ENCODE results near the gene SNF8.
A peak's percentile ranks its signal among the peaks of the same experiment; 100 is the strongest.

Gene SNF8

GRCh38 chr17:48907713-48908046 is 37.0 kb downstream of the SNF8 start:
- Histone ChIP-seq H3K27me3 (ENCODE audit: control insufficient read depth in 1 of 2, insufficient read depth in 2 of 2, low read length in 2 of 2) (no peaks in the 10 kb centered on the region), H3K4me1 (ENCODE audit: insufficient read depth, low read length) (peaks cover 34% of the 10 kb centered on the region), H3K9me3 (ENCODE audit: low read length) (no peaks in the 10 kb centered on the region), H3K4me3 (ENCODE audit: low read depth in 1 of 2, low read length in 2 of 2) (peak overlapping the region; percentile 82 to 83), H3K9ac (ENCODE audit: low read length) (peak overlapping the region; percentile 56), H3K36me3 (ENCODE audit: insufficient read depth, low read length) (peaks cover 22% of the 10 kb centered on the region), H3K27ac (ENCODE audit: low read depth, low read length) (peak overlapping the region; percentile 95)

- H3K9me3 ChIP-seq (ENCODE audit: low read length), result no peaks in the 10 kb centered on the region
- H3K36me3 ChIP-seq (ENCODE audit: insufficient read depth, low read length), result peaks cover 13% of the 10 kb centered on the region
- H3K27me3 ChIP-seq (ENCODE audit: control insufficient read depth in 1 of 2, insufficient read depth in 2 of 2, low read length in 2 of 2), result no peaks in the 10 kb centered on the region
- H3K9ac ChIP-seq (ENCODE audit: low read length), result no peak overlapping the region
- H3K4me3 ChIP-seq (ENCODE audit: low read depth in 1 of 2, low read length in 2 of 2), result no peak overlapping the region
- peaks cover 26% of the 10 kb centered on the region for H3K4me1 ChIP-seq (ENCODE audit: insufficient read depth, low read length)
- no peak overlapping the region for H3K27ac ChIP-seq (ENCODE audit: low read depth, low read length)
Measured at GRCh38 chr17:48905987-48906515, 38.6 kb downstream of the SNF8 start.

GRCh38 chr17:48904428-48904827 is 40.2 kb downstream of the SNF8 start:
- no peak overlapping the region for H3K4me3 ChIP-seq (ENCODE audit: low read depth in 1 of 2, low read length in 2 of 2)
- H3K27ac ChIP-seq (ENCODE audit: low read depth, low read length), result no peak overlapping the region
- no peak overlapping the region for H3K9ac ChIP-seq (ENCODE audit: low read length)
- no peaks in the 10 kb centered on the region for H3K27me3 ChIP-seq (ENCODE audit: control insufficient read depth in 1 of 2, insufficient read depth in 2 of 2, low read length in 2 of 2)
- no peaks in the 10 kb centered on the region for H3K36me3 ChIP-seq (ENCODE audit: insufficient read depth, low read length)
- H3K9me3 ChIP-seq (ENCODE audit: low read length), result no peaks in the 10 kb centered on the region
- H3K4me1 ChIP-seq (ENCODE audit: insufficient read depth, low read length), result peaks cover 9% of the 10 kb centered on the region

GRCh38 chr17:48903401-48903800 is 41.2 kb downstream of the SNF8 start:
- Histone ChIP-seq H3K9ac (ENCODE audit: low read length) (no peak overlapping the region), H3K27me3 (ENCODE audit: control insufficient read depth in 1 of 2, insufficient read depth in 2 of 2, low read length in 2 of 2) (no peaks in the 10 kb centered on the region), H3K4me1 (ENCODE audit: insufficient read depth, low read length) (peaks cover 6% of the 10 kb centered on the region), H3K27ac (ENCODE audit: low read depth, low read length) (no peak overlapping the region), H3K4me3 (ENCODE audit: low read depth in 1 of 2, low read length in 2 of 2) (no peak overlapping the region), H3K36me3 (ENCODE audit: insufficient read depth, low read length) (no peaks in the 10 kb centered on the region), H3K9me3 (ENCODE audit: low read length) (no peaks in the 10 kb centered on the region)

- H3K27me3 ChIP-seq (ENCODE audit: control insufficient read depth in 1 of 2, insufficient read depth in 2 of 2, low read length in 2 of 2), result no peaks in the 10 kb centered on the region
- H3K9me3 ChIP-seq (ENCODE audit: low read length), result no peaks in the 10 kb centered on the region
- H3K4me1 ChIP-seq (ENCODE audit: insufficient read depth, low read length), result no peaks in the 10 kb centered on the region
- no peak overlapping the region for H3K4me3 ChIP-seq (ENCODE audit: low read depth in 1 of 2, low read length in 2 of 2)
- no peak overlapping the region for H3K9ac ChIP-seq (ENCODE audit: low read length)
- H3K27ac ChIP-seq (ENCODE audit: low read depth, low read length), result no peak overlapping the region
- peaks cover 7% of the 10 kb centered on the region for H3K36me3 ChIP-seq (ENCODE audit: insufficient read depth, low read length)
Measured at GRCh38 chr17:48901241-48901640, 43.4 kb downstream of the SNF8 start.

GRCh38 chr17:48894886-48895285 is 49.8 kb downstream of the SNF8 start:
- no peak overlapping the region for H3K27ac ChIP-seq (ENCODE audit: low read depth, low read length)
- H3K36me3 ChIP-seq (ENCODE audit: insufficient read depth, low read length), result peaks cover 20% of the 10 kb centered on the region
- H3K9ac ChIP-seq (ENCODE audit: low read length), result no peak overlapping the region
- H3K9me3 ChIP-seq (ENCODE audit: low read length), result no peaks in the 10 kb centered on the region
- H3K4me3 ChIP-seq (ENCODE audit: low read depth in 1 of 2, low read length in 2 of 2), result no peak overlapping the region
- H3K4me1 ChIP-seq (ENCODE audit: insufficient read depth, low read length), result peaks cover 20% of the 10 kb centered on the region
- H3K27me3 ChIP-seq (ENCODE audit: control insufficient read depth in 1 of 2, insufficient read depth in 2 of 2, low read length in 2 of 2), result no peaks in the 10 kb centered on the region

- no peak overlapping the region for H3K27ac ChIP-seq (ENCODE audit: low read depth, low read length)
- H3K9me3 ChIP-seq (ENCODE audit: low read length), result no peaks in the 10 kb centered on the region
- H3K36me3 ChIP-seq (ENCODE audit: insufficient read depth, low read length), result peaks cover 20% of the 10 kb centered on the region
- no peaks in the 10 kb centered on the region for H3K27me3 ChIP-seq (ENCODE audit: control insufficient read depth in 1 of 2, insufficient read depth in 2 of 2, low read length in 2 of 2)
- peak overlapping the region in 1 of 2 donors; percentile 85 for H3K4me3 ChIP-seq (ENCODE audit: low read depth in 1 of 2, low read length in 2 of 2)
- H3K4me1 ChIP-seq (ENCODE audit: insufficient read depth, low read length), result peaks cover 20% of the 10 kb centered on the region
- peak overlapping the region; percentile 85 for H3K9ac ChIP-seq (ENCODE audit: low read length)
Measured at GRCh38 chr17:48893646-48894508, 50.8 kb downstream of the SNF8 start.

GRCh38 chr17:48892940-48893645 is 51.5 kb downstream of the SNF8 start:
- Histone ChIP-seq H3K4me3 (ENCODE audit: low read depth in 1 of 2, low read length in 2 of 2) (peak overlapping the region; percentile 61 to 85), H3K4me1 (ENCODE audit: insufficient read depth, low read length) (peaks cover 20% of the 10 kb centered on the region), H3K27ac (ENCODE audit: low read depth, low read length) (peak overlapping the region; percentile 69), H3K36me3 (ENCODE audit: insufficient read depth, low read length) (peaks cover 20% of the 10 kb centered on the region), H3K9me3 (ENCODE audit: low read length) (no peaks in the 10 kb centered on the region), H3K9ac (ENCODE audit: low read length) (peak overlapping the region; percentile 85), H3K27me3 (ENCODE audit: control insufficient read depth in 1 of 2, insufficient read depth in 2 of 2, low read length in 2 of 2) (no peaks in the 10 kb centered on the region)

- Histone ChIP-seq H3K4me1 (ENCODE audit: insufficient read depth, low read length) (peaks cover 20% of the 10 kb centered on the region), H3K4me3 (ENCODE audit: low read depth in 1 of 2, low read length in 2 of 2) (no peak overlapping the region), H3K9me3 (ENCODE audit: low read length) (no peaks in the 10 kb centered on the region), H3K27me3 (ENCODE audit: control insufficient read depth in 1 of 2, insufficient read depth in 2 of 2, low read length in 2 of 2) (no peaks in the 10 kb centered on the region), H3K9ac (ENCODE audit: low read length) (no peak overlapping the region), H3K27ac (ENCODE audit: low read depth, low read length) (no peak overlapping the region), H3K36me3 (ENCODE audit: insufficient read depth, low read length) (peaks cover 4% of the 10 kb centered on the region)
Measured at GRCh38 chr17:48890086-48890485, 54.6 kb downstream of the SNF8 start.

- Histone ChIP-seq H3K9ac (ENCODE audit: low read length) (no peak overlapping the region), H3K27ac (ENCODE audit: low read depth, low read length) (no peak overlapping the region), H3K4me3 (ENCODE audit: low read depth in 1 of 2, low read length in 2 of 2) (no peak overlapping the region), H3K9me3 (ENCODE audit: low read length) (no peaks in the 10 kb centered on the region), H3K27me3 (ENCODE audit: control insufficient read depth in 1 of 2, insufficient read depth in 2 of 2, low read length in 2 of 2) (no peaks in the 10 kb centered on the region), H3K4me1 (ENCODE audit: insufficient read depth, low read length) (no peaks in the 10 kb centered on the region), H3K36me3 (ENCODE audit: insufficient read depth, low read length) (no peaks in the 10 kb centered on the region)
Measured at GRCh38 chr17:48883171-48883570, 61.5 kb downstream of the SNF8 start.

- H3K27ac ChIP-seq (ENCODE audit: low read depth, low read length), result no peak overlapping the region
- H3K27me3 ChIP-seq (ENCODE audit: control insufficient read depth in 1 of 2, insufficient read depth in 2 of 2, low read length in 2 of 2), result no peaks in the 10 kb centered on the region
- H3K9ac ChIP-seq (ENCODE audit: low read length), result no peak overlapping the region
- no peaks in the 10 kb centered on the region for H3K9me3 ChIP-seq (ENCODE audit: low read length)
- H3K4me1 ChIP-seq (ENCODE audit: insufficient read depth, low read length), result no peaks in the 10 kb centered on the region
- H3K36me3 ChIP-seq (ENCODE audit: insufficient read depth, low read length), result no peaks in the 10 kb centered on the region
- H3K4me3 ChIP-seq (ENCODE audit: low read depth in 1 of 2, low read length in 2 of 2), result no peak overlapping the region
Measured at GRCh38 chr17:48882272-48882671, 62.4 kb downstream of the SNF8 start.
